Naive thymus-derived CD4-positive, alpha-beta T cell (primary cell): ENCODE data around the gene CHI3L1. TPM values are rescaled to one million over a fixed set of nuclear protein-coding genes. Genes with fewer than 3 reads are reported as not detected.

ENCODE experiments used
- ATAC-seq: fragments of 150-1000 bp; cut with Tn5 transposase; 2 replicates; pipeline ENCODE4 v1.10.0; 2021; ENCODE audit warnings: mild to moderate bottlenecking, moderate library complexity
- CTCF ChIA-PET: fragments of 350-600 bp; sonication (Branson Sonifier 250); formaldehyde crosslinking; loops from one replicate; lab custom pipeline; 2021; ENCODE audit warnings: antibody characterized with exemption; lab: Charles Lee
- POLR2A ChIA-PET: fragments of 350-600 bp; sonication (Branson Sonifier 250); formaldehyde crosslinking; loops from one replicate; lab custom pipeline; 2021; ENCODE audit warnings: antibody characterized with exemption, inconsistent platforms; lab: Charles Lee
- DNase-seq, 9 donors: peaks; one replicate each; pipeline versions ENCODE4 v3.0.0 to v3.0.0-alpha.2; 2020 to 2022; ENCODE audit warnings: mixed read lengths in 1 of 9
- H3K27ac ChIP-seq: one replicate; pipeline ENCODE4 v1.7.0; 2013; ENCODE audit warnings: mild to moderate bottlenecking, low read depth, low read length, moderate library complexity
- H3K27me3 ChIP-seq, 2 donors: one replicate each; pipeline ENCODE4 v1.7.0; 2013; ENCODE audit warnings: low read length in 2 of 2, mild to moderate bottlenecking in 2 of 2, moderate library complexity in 2 of 2; ENCODE audit not compliant: control insufficient read depth in 2 of 2, insufficient read depth in 2 of 2
- H3K36me3 ChIP-seq, 3 experiments: 1 replicate in 2 of 3; 2 replicates in 1 of 3; pipeline ENCODE4 v1.7.0; 2013; ENCODE audit warnings: low read length in 3 of 3, mild to moderate bottlenecking in 3 of 3, moderate library complexity in 1 of 3; ENCODE audit not compliant: insufficient read depth in 3 of 3, control insufficient read depth in 2 of 3
- H3K4me1 ChIP-seq, 2 donors: one replicate each; pipeline ENCODE4 v1.7.0; 2013; ENCODE audit warnings: low read length in 2 of 2, mild to moderate bottlenecking in 2 of 2, moderate library complexity in 1 of 2; ENCODE audit not compliant: control insufficient read depth in 2 of 2, insufficient read depth in 2 of 2
- H3K4me3 ChIP-seq: 2 replicates; pipeline ENCODE4 v1.7.0; 2013; ENCODE audit warnings: mild to moderate bottlenecking, low read length
- H3K9me3 ChIP-seq, 3 experiments: 1 replicate in 2 of 3; 2 replicates in 1 of 3; pipeline ENCODE4 v1.7.0; 2013; ENCODE audit warnings: low read length in 3 of 3; ENCODE audit not compliant: control insufficient read depth in 2 of 3
- H3K27ac Mint-ChIP-seq, 9 donors: one replicate each; pipeline ENCODE4 v1.8.0; 2020 to 2022; ENCODE audit warnings: mixed read lengths in 9 of 9, mild to moderate bottlenecking in 8 of 9, moderate library complexity in 5 of 9, inconsistent platforms in 2 of 9
- H3K27me3 Mint-ChIP-seq, 5 donors: one replicate each; pipeline ENCODE4 v1.8.0; 2021 to 2022; ENCODE audit warnings: mixed read lengths in 5 of 5, mild to moderate bottlenecking in 1 of 5
- H3K36me3 Mint-ChIP-seq, 5 donors: one replicate each; pipeline ENCODE4 v1.8.0; 2020 to 2022; ENCODE audit warnings: mixed read lengths in 5 of 5, mild to moderate bottlenecking in 3 of 5, inconsistent platforms in 1 of 5
- H3K4me1 Mint-ChIP-seq, 7 donors: one replicate each; pipeline ENCODE4 v1.8.0; 2020 to 2022; ENCODE audit warnings: mixed read lengths in 7 of 7, mild to moderate bottlenecking in 3 of 7, inconsistent platforms in 1 of 7
- H3K4me3 Mint-ChIP-seq, 10 donors: one replicate each; pipeline ENCODE4 v1.8.0; 2020 to 2022; ENCODE audit warnings: mild to moderate bottlenecking in 10 of 10, mixed read lengths in 10 of 10, moderate library complexity in 6 of 10, inconsistent platforms in 2 of 10
- H3K9me3 Mint-ChIP-seq, 11 donors: one replicate each; pipeline ENCODE4 v1.8.0; 2020 to 2022; ENCODE audit warnings: mixed read lengths in 11 of 11, mild to moderate bottlenecking in 4 of 11, inconsistent platforms in 1 of 11, moderate library complexity in 1 of 11
- intact Hi-C, 2 donors: fragments of 100-400 bp; cut with micrococcal nuclease; formaldehyde crosslinking; loops; one replicate each; pipeline ENCODE4 v1.15.1; 2023
- polyA plus RNA-seq, 2 donors: library from polyadenylated mRNA; unstranded; fragments of 300-500 nt; fragmentation: Illumina TruSeq; gene quantifications; one replicate each; pipeline ENCODE4 v1.2.3, GENCODE V29; 2021
- total RNA-seq, 6 experiments: library from RNA in 5 of 6; stranded (reverse) in 5 of 6; gene quantifications; 1 replicate in 5 of 6; 2 replicates in 1 of 6; pipeline ENCODE4 v1.2.3 and lab custom pipeline; 2021 to 2026

CHI3L1 gene
- total and polyA plus RNA-seq, 7 experiments from 2014 or later = 0.32 to 1.3 TPM; not detected in 5

GRCh38 chr1:203151362-203152157, 34.9 kb downstream of the CHI3L1 start:
- no peaks in the 10 kb centered on the region for H3K9me3 Mint-ChIP-seq
- DNase-seq (no peak), ATAC-seq (no peak)
- Histone ChIP-seq H3K27me3 (peaks cover 0 to 3% of the 10 kb centered on the region in 2 donors), H3K27ac (no peak overlapping the region), H3K4me3 (no peak overlapping the region), H3K9me3 (no peaks in the 10 kb centered on the region), H3K36me3 (no peaks in the 10 kb centered on the region), H3K4me1 (no peaks in the 10 kb centered on the region)
- H3K4me1 Mint-ChIP-seq = no peaks in the 10 kb centered on the region
- H3K27ac Mint-ChIP-seq = no peak overlapping the region
- H3K27me3 Mint-ChIP-seq = peaks cover 0 to 15% (median 5%) of the 10 kb centered on the region in 5 donors
- H3K36me3 Mint-ChIP-seq = no peaks in the 10 kb centered on the region
- intact Hi-C loops = no loop called here
- no peak overlapping the region for H3K4me3 Mint-ChIP-seq
- ChIA-PET POLR2A (no interaction called here), CTCF (no interaction called here)

DNA sequence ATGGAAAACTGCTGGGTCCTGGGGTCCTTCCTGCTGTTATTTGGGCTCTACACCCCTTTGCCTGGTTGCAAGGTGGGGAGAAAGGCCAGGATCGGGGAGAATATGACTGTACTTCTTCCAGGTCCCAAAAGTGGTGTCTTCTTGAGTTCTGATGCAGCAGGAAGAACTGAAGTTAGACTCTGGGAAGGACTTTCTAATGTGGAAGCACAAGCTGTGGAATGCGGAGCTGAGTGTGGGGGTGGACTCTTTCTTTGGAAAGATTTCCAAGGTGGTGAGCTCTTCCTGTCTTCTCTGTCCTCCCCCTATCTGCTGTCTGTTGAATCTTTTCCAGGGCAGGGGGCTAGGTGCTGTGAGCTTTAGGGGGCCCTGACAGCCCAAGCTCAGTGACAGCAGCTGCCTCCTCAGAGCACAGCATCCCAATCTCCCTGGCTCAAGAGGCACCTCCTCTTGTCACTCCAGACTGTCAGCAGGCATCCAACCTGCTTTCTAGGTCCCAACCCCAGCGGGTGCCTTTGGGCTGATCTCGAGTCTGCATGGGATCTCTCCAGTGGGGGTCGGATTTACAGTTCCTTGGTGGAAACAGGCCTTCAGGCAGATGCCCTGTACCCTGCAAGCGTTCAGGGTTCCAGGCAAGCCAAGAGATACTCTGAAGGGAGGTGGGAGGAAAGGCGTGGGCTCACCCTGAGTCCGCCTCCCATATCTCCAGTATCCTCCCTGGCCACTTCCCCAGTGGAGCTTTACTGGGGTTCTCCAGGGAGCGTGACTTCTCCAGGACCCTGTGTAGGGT, 35.8 kb downstream of the CHI3L1 start:
- POLR2A ChIA-PET = no interaction called here
- Histone ChIP-seq H3K27me3 (no peaks in the 10 kb centered on the region), H3K27ac (no peak overlapping the region), H3K4me3 (no peak overlapping the region), H3K4me1 (no peaks in the 10 kb centered on the region), H3K9me3 (no peaks in the 10 kb centered on the region), H3K36me3 (no peaks in the 10 kb centered on the region)
- intact Hi-C loops = no loop called here
- ATAC-seq = no peak
- CTCF ChIA-PET = no interaction called here
- Mint-ChIP-seq H3K27ac (no peak overlapping the region), H3K27me3 (peaks cover 0 to 10% (median 5%) of the 10 kb centered on the region in 5 donors), H3K36me3 (no peaks in the 10 kb centered on the region), H3K4me3 (no peak overlapping the region), H3K4me1 (no peaks in the 10 kb centered on the region), H3K9me3 (no peaks in the 10 kb centered on the region)
- no peak for DNase-seq

GRCh38 chr1:203149188-203149840, 37.2 kb downstream of the CHI3L1 start:
- no peaks in the 10 kb centered on the region for H3K9me3 Mint-ChIP-seq
- H3K4me1 Mint-ChIP-seq = no peaks in the 10 kb centered on the region
- H3K27me3 Mint-ChIP-seq = peaks cover 0 to 5% (median 0%) of the 10 kb centered on the region in 5 donors
- H3K4me3 Mint-ChIP-seq = no peak overlapping the region
- H3K27me3 ChIP-seq = no peaks in the 10 kb centered on the region
- no peak overlapping the region for H3K27ac Mint-ChIP-seq
- no peaks in the 10 kb centered on the region for H3K36me3 ChIP-seq
- intact Hi-C loops = no loop called here
- H3K4me3 ChIP-seq = no peak overlapping the region
- CTCF ChIA-PET = no interaction called here
- no peak overlapping the region for H3K27ac ChIP-seq
- DNase-seq = no peak
- no peaks in the 10 kb centered on the region for H3K36me3 Mint-ChIP-seq
- POLR2A ChIA-PET = no interaction called here
- ATAC-seq = no peak
- no peaks in the 10 kb centered on the region for H3K4me1 ChIP-seq
- H3K9me3 ChIP-seq = no peaks in the 10 kb centered on the region

GRCh38 chr1:203148579-203148978, 37.9 kb downstream of the CHI3L1 start:
- no peaks in the 10 kb centered on the region for H3K36me3 ChIP-seq
- H3K4me3 ChIP-seq = no peak overlapping the region
- peaks cover 0 to 7% (median 1%) of the 10 kb centered on the region in 11 donors for H3K9me3 Mint-ChIP-seq
- peaks cover 0 to 5% (median 1%) of the 10 kb centered on the region in 5 donors for H3K27me3 Mint-ChIP-seq
- intact Hi-C loops = no loop called here
- H3K4me1 ChIP-seq = no peaks in the 10 kb centered on the region
- H3K27ac ChIP-seq = no peak overlapping the region
- H3K4me3 Mint-ChIP-seq = no peak overlapping the region
- H3K9me3 ChIP-seq = no peaks in the 10 kb centered on the region
- ChIA-PET POLR2A (no interaction called here), CTCF (no interaction called here)
- ATAC-seq = no peak
- H3K27ac Mint-ChIP-seq = no peak overlapping the region
- H3K4me1 Mint-ChIP-seq = no peaks in the 10 kb centered on the region
- H3K36me3 Mint-ChIP-seq = peaks cover 0 to 1% (median 0%) of the 10 kb centered on the region in 5 donors
- no peaks in the 10 kb centered on the region for H3K27me3 ChIP-seq
- DNase-seq = no peak

GRCh38 chr1:203148127-203148526, 38.4 kb downstream of the CHI3L1 start:
- ATAC-seq = no peak
- H3K9me3 Mint-ChIP-seq = peaks cover 0 to 9% (median 3%) of the 10 kb centered on the region in 11 donors
- POLR2A ChIA-PET = no interaction called here
- DNase-seq = no peak
- Histone ChIP-seq H3K36me3 (no peaks in the 10 kb centered on the region), H3K27me3 (no peaks in the 10 kb centered on the region), H3K4me3 (no peak overlapping the region), H3K4me1 (no peaks in the 10 kb centered on the region), H3K27ac (no peak overlapping the region), H3K9me3 (no peaks in the 10 kb centered on the region)
- H3K4me1 Mint-ChIP-seq = no peaks in the 10 kb centered on the region
- intact Hi-C loops = no loop called here
- H3K27me3 Mint-ChIP-seq = peaks cover 0 to 5% (median 3%) of the 10 kb centered on the region in 5 donors
- CTCF ChIA-PET = interaction anchor here (0.5 kb wide), 1 partner anchor 577 kb away, joined by 5 read pairs; no protein-coding TSS in a partner anchor
- H3K4me3 Mint-ChIP-seq = no peak overlapping the region
- peaks cover 0 to 3% (median 0%) of the 10 kb centered on the region in 5 donors for H3K36me3 Mint-ChIP-seq
- H3K27ac Mint-ChIP-seq = no peak overlapping the region

DNA sequence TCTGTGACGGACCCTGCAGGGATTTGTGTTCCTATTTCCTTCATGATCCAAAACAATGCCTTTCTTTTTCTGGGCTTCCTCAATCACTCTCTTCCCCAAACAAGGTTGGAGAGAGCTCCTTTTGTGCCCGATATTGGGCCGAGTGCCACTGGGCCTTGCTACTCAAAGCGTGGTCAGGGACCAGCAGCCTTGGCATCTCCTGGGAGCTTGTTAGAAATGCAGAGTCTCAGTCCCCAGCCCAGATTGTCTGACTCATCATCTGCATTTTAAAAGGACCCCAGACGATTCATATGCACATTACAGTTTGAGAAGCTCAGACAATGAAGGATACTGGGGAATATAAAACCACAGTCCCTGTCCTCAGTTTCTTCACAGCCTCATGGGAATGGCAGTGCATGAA, 39.1 kb downstream of the CHI3L1 start:
- H3K4me1 ChIP-seq = no peaks in the 10 kb centered on the region
- peaks cover 0 to 3% (median 0%) of the 10 kb centered on the region in 5 donors for H3K36me3 Mint-ChIP-seq
- H3K27me3 Mint-ChIP-seq = peaks cover 0 to 5% (median 3%) of the 10 kb centered on the region in 5 donors
- DNase-seq (no peak), ATAC-seq (no peak)
- no peak overlapping the region for H3K27ac Mint-ChIP-seq
- no peaks in the 10 kb centered on the region for H3K9me3 ChIP-seq
- no peaks in the 10 kb centered on the region for H3K27me3 ChIP-seq
- peaks cover 0 to 10% (median 3%) of the 10 kb centered on the region in 11 donors for H3K9me3 Mint-ChIP-seq
- no peak overlapping the region for H3K4me3 ChIP-seq
- POLR2A ChIA-PET = no interaction called here
- no peak overlapping the region for H3K4me3 Mint-ChIP-seq
- intact Hi-C loops = no loop called here
- H3K36me3 ChIP-seq = no peaks in the 10 kb centered on the region
- CTCF ChIA-PET = no interaction called here
- no peak overlapping the region for H3K27ac ChIP-seq
- no peaks in the 10 kb centered on the region for H3K4me1 Mint-ChIP-seq
